Left ventricle myocardium inferior (tissue), 1 donor: ENCODE data around the gene CAPN2. TPM values are rescaled to one million over a fixed set of nuclear protein-coding genes. Genes with fewer than 3 reads are reported as not detected.

Experiments
- DNase-seq: peaks from one replicate; pipeline ENCODE4 v3.0.0-alpha.2; 2020
- H3K27ac ChIP-seq: fragments of 200-600 bp; replicated peaks from 2 replicates; pipeline ENCODE4 v1.8.0; 2021
- H3K27me3 ChIP-seq: fragments of 200-600 bp; 2 replicates; pipeline ENCODE4 v1.8.0; 2021; ENCODE audit warnings: low read depth
- H3K36me3 ChIP-seq: fragments of 200-600 bp; 2 replicates; pipeline ENCODE4 v1.8.0; 2021
- H3K4me1 ChIP-seq: fragments of 200-600 bp; 2 replicates; pipeline ENCODE4 v1.8.0; 2021
- H3K4me3 ChIP-seq: fragments of 200-600 bp; 2 replicates; pipeline ENCODE4 v1.8.0; 2021; ENCODE audit warnings: mild to moderate bottlenecking, moderate library complexity
- H3K9me3 ChIP-seq: fragments of 200-600 bp; replicated peaks from 2 replicates; pipeline ENCODE4 v1.8.0; 2021
- CTCF ChIP-seq: fragments of 200-600 bp; IDR thresholded peaks from 2 replicates; pipeline ENCODE4 v1.8.0; 2021; ENCODE audit warnings: antibody characterized with exemption, mild to moderate bottlenecking, borderline replicate concordance
- intact Hi-C: fragments of 100-400 bp; cut with micrococcal nuclease; formaldehyde crosslinking; loops from one replicate; pipeline ENCODE4 v1.11.0; 2022
- total RNA-seq: library from RNA; stranded (reverse); fragmentation: NEBNext Ultra II Directional; extraction: Animal tissue kit (Norgen Biotek cat#: 25700); gene quantifications from one replicate; pipeline ENCODE4 v1.2.1, GENCODE V29; 2021
- donor health status: DM: no; HTN: yes; CAD: no; lungs with severe emphysema.

CAPN2 gene
- total RNA-seq, 1 donor from 2014 or later, result 65.3 TPM

- no peak for TF ChIP-seq CTCF
- H3K36me3 ChIP-seq, result peaks cover 99% of the 10 kb centered on the region
- no peak overlapping the region for H3K4me3 ChIP-seq
- intact Hi-C loops, result no loop called here
- no peaks in the 10 kb centered on the region for H3K27me3 ChIP-seq
- no peaks in the 10 kb centered on the region for H3K4me1 ChIP-seq
- H3K27ac ChIP-seq, result no peak overlapping the region
- no peak for DNase-seq
- no peaks in the 10 kb centered on the region for H3K9me3 ChIP-seq
Measured at GRCh38 chr1:223754681-223755431, 42.5 kb downstream of the CAPN2 start.

GRCh38 chr1:223755432-223755792 lies 43.1 kb downstream of the CAPN2 start:
- Histone ChIP-seq H3K9me3 (no peaks in the 10 kb centered on the region), H3K4me3 (no peak overlapping the region), H3K4me1 (no peaks in the 10 kb centered on the region), H3K27me3 (no peaks in the 10 kb centered on the region), H3K36me3 (peaks cover 99% of the 10 kb centered on the region), H3K27ac (no peak overlapping the region)
- no peak for TF ChIP-seq CTCF
- no peak for DNase-seq
- intact Hi-C loops, result no loop called here

GRCh38 chr1:223755992-223756775 lies 43.8 kb downstream of the CAPN2 start:
- Histone ChIP-seq H3K4me1 (peaks cover 6% of the 10 kb centered on the region), H3K27me3 (no peaks in the 10 kb centered on the region), H3K9me3 (no peaks in the 10 kb centered on the region), H3K27ac (no peak overlapping the region), H3K36me3 (peaks cover 99% of the 10 kb centered on the region), H3K4me3 (no peak overlapping the region)
- DNase-seq, result no peak
- intact Hi-C loops, result no loop called here
- no peak for TF ChIP-seq CTCF

GRCh38 chr1:223756806-223757700 lies 44.7 kb downstream of the CAPN2 start:
- H3K36me3 ChIP-seq, result peaks cover 99% of the 10 kb centered on the region
- H3K27me3 ChIP-seq, result no peaks in the 10 kb centered on the region
- no peak for TF ChIP-seq CTCF
- no peak overlapping the region for H3K27ac ChIP-seq
- peaks cover 6% of the 10 kb centered on the region for H3K4me1 ChIP-seq
- DNase-seq, result no peak
- H3K4me3 ChIP-seq, result no peak overlapping the region
- intact Hi-C loops, result no loop called here
- H3K9me3 ChIP-seq, result no peaks in the 10 kb centered on the region

- Histone ChIP-seq H3K4me1 (peaks cover 6% of the 10 kb centered on the region), H3K27ac (no peak overlapping the region), H3K27me3 (no peaks in the 10 kb centered on the region), H3K4me3 (no peak overlapping the region), H3K9me3 (no peaks in the 10 kb centered on the region), H3K36me3 (peaks cover 99% of the 10 kb centered on the region)
- no peak for TF ChIP-seq CTCF
- intact Hi-C loops, result no loop called here
- DNase-seq, result no peak
Measured at GRCh38 chr1:223758734-223759133, 46.4 kb downstream of the CAPN2 start.
